Ammon's horn (tissue), 1 donor: ENCODE measurements around the gene HILPDA.
A peak's percentile ranks its signal among the peaks of the same experiment; 100 is the strongest.
"Not testable (repeated sequence)": the region's sequence is repeated elsewhere in the genome, so short reads cannot be mapped to it uniquely, and the experiment has no call there.

Experiments used
- DNase-seq: peaks from one replicate; pipeline ENCODE4 v3.0.0-alpha.2; 2016; ENCODE audit warnings: low spot score

The HILPDA gene

GRCh38 chr7:128463345-128463744, 7.7 kb downstream of the HILPDA start:
- DNase-seq: not testable (repeated sequence)

- DNase-seq: not testable (repeated sequence)
Measured at GRCh38 chr7:128463933-128464332, 8.3 kb downstream of the HILPDA start.

GRCh38 chr7:128466871-128467270, 11.2 kb downstream of the HILPDA start:
- DNase-seq: not testable (repeated sequence)

GRCh38 chr7:128476402-128477335, 21.0 kb downstream of the HILPDA start, which contains the start of gene METTL2B:
Gene METTL2B, plus strand, starts transcription at chr7:128476748. Its CDS starts 18 bp downstream, at chr7:128476766.
- DNase-seq: peak; percentile 95

GRCh38 chr7:128477336-128477690, 21.6 kb downstream of the HILPDA start:
- not testable (repeated sequence) for DNase-seq

- DNase-seq: not testable (repeated sequence)
Measured at GRCh38 chr7:128479082-128479481, 23.4 kb downstream of the HILPDA start.

- DNase-seq: not testable (repeated sequence)
Measured at GRCh38 chr7:128488134-128488533, 32.5 kb downstream of the HILPDA start.

- no peak for DNase-seq
Measured at GRCh38 chr7:128497405-128497804, 41.7 kb downstream of the HILPDA start.

GRCh38 chr7:128505416-128505815, 49.7 kb downstream of the HILPDA start:
- DNase-seq: not testable (repeated sequence)

- DNase-seq: not testable (repeated sequence)
Measured at GRCh38 chr7:128506819-128507218, 51.1 kb downstream of the HILPDA start.

- peak; percentile 17 for DNase-seq
Measured at GRCh38 chr7:128507321-128507993, 51.8 kb downstream of the HILPDA start.
